Measurements from ENCODE around the gene MYH13.

DNA sequence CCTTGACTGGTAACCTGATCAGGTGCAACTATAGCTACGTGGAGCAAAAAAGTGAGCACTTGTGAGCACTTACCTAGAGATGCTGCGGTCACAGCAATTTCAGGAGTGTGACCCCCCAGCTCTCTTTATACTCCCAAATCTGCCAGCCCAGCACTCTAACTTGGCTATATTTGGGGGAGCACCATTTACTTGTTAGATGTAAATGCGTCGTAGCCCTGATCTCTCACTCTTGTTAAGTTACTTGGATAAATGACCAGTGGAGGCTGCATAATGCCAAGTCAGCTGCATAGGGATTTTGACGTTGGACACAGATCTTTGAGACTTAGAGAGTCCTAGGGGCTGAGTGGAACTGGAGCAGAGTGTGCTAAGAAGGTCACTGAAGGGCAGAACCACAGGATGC lies at the start of gene MYH13:
- TF ChIP-seq, protein P1, sequence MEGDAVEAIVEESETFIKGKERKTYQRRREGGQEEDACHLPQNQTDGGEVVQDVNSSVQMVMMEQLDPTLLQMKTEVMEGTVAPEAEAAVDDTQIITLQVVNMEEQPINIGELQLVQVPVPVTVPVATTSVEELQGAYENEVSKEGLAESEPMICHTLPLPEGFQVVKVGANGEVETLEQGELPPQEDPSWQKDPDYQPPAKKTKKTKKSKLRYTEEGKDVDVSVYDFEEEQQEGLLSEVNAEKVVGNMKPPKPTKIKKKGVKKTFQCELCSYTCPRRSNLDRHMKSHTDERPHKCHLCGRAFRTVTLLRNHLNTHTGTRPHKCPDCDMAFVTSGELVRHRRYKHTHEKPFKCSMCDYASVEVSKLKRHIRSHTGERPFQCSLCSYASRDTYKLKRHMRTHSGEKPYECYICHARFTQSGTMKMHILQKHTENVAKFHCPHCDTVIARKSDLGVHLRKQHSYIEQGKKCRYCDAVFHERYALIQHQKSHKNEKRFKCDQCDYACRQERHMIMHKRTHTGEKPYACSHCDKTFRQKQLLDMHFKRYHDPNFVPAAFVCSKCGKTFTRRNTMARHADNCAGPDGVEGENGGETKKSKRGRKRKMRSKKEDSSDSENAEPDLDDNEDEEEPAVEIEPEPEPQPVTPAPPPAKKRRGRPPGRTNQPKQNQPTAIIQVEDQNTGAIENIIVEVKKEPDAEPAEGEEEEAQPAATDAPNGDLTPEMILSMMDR (IDR thresholded peaks at IDR 0.05), result no peak
- TF ChIP-seq POLR2AphosphoS5 (IDR thresholded peaks at IDR 0.05) (no peak), EP300 (IDR thresholded peaks at IDR 0.05) (no peak), POLR2A (IDR thresholded peaks at IDR 0.05) (no peak)
